Activated naive CD8-positive, alpha-beta T cell treated with anti-CD3 and anti-CD28 coated beads, Interleukin-2, amount 50 U/mL, for 16 hours (primary cell): ENCODE data around the gene SLC66A1.

Experiments used
- DNase-seq: peaks from one replicate; pipeline ENCODE4 v3.0.0-alpha.2; 2020; ENCODE audit warnings: low read depth, low spot score

SLC66A1 gene

GRCh38 chr1:19324665-19324990, 12.5 kb downstream of the SLC66A1 start:
- no peak for DNase-seq

GRCh38 chr1:19325368-19325957, 13.3 kb downstream of the SLC66A1 start:
- DNase-seq: no peak

GRCh38 chr1:19325958-19326747, 14.0 kb downstream of the SLC66A1 start:
- DNase-seq: no peak

- DNase-seq: no peak
These were observed 14.6 kb downstream of the SLC66A1 start for GRCh38 chr1:19326748-19327065.

- DNase-seq: no peak
These were observed 15.2 kb downstream of the SLC66A1 start for GRCh38 chr1:19327301-19327700.

- DNase-seq: no peak
These were observed 15.6 kb downstream of the SLC66A1 start for GRCh38 chr1:19327736-19328135.

GRCh38 chr1:19328486-19328885, 16.4 kb downstream of the SLC66A1 start:
- DNase-seq: no peak

- DNase-seq: no peak
These were observed 17.1 kb downstream of the SLC66A1 start for GRCh38 chr1:19329188-19329587.

GRCh38 chr1:19329611-19330010, 17.5 kb downstream of the SLC66A1 start:
- no peak for DNase-seq

- DNase-seq: no peak
These were observed 18.5 kb downstream of the SLC66A1 start for GRCh38 chr1:19330449-19331135.

GRCh38 chr1:19331262-19331878, 19.2 kb downstream of the SLC66A1 start:
- no peak for DNase-seq

GRCh38 chr1:19332832-19333231, 20.7 kb downstream of the SLC66A1 start:
- no peak for DNase-seq

- no peak for DNase-seq
These were observed 21.6 kb downstream of the SLC66A1 start for GRCh38 chr1:19333587-19334354.

GRCh38 chr1:19336543-19336942, 24.4 kb downstream of the SLC66A1 start:
- DNase-seq: no peak

- DNase-seq: no peak
These were observed 25.2 kb downstream of the SLC66A1 start for GRCh38 chr1:19337289-19337688.

GRCh38 chr1:19338323-19338762, 26.2 kb downstream of the SLC66A1 start:
- DNase-seq: no peak

GRCh38 chr1:19339214-19339861, 27.2 kb downstream of the SLC66A1 start:
- no peak for DNase-seq

GRCh38 chr1:19340387-19340937, 28.3 kb downstream of the SLC66A1 start:
- DNase-seq: no peak

- peak; percentile 59 for DNase-seq
These were observed 29.3 kb downstream of the SLC66A1 start for GRCh38 chr1:19341201-19342061.
